ENCODE results near the gene TPGS1. TPM values are rescaled to one million over a fixed set of nuclear protein-coding genes. Genes with fewer than 3 reads are reported as not detected.

TPGS1 gene
- total RNA-seq, 4 donors from 2014 or later: 29.5 to 64.7 (median 35.6) TPM

GRCh38 chr19:543910-544608 lies 36.8 kb downstream of the TPGS1 start, which contains the start of gene GZMM:
Gene GZMM (plus strand): TSS chr19:544053. CDS start chr19:544072, 19 bp downstream.
- Histone ChIP-seq H3K4me1 (no peaks in the 10 kb centered on the region), H3K27ac (no peak within 1 kb of the TSS), H3K36me3 (peaks cover 0 to 26% of the 10 kb centered on the region in 2 donors), H3K9me3 (no peaks in the 10 kb centered on the region), H3K4me3 (no peak within 1 kb of the TSS), H3K27me3 (peaks cover 0 to 5% (median 0%) of the 10 kb centered on the region in 3 donors)
- TF ChIP-seq POLR2A (IDR thresholded peaks at IDR 0.05) (no peak), CTCF (IDR thresholded peaks at IDR 0.05 in 4 of 5, conservative IDR thresholded peaks at IDR 0.05 in 1 of 5) (no peak)
- intact Hi-C loops (cut with DNase I; ENCODE audit: low total_unique reads) (no loop called here), in situ Hi-C loops (cut with MboI; ENCODE audit: low sequenced_read_pairs in 4 of 4) (no loop called here)
- no peak for ATAC-seq
- DNase-seq: no peak

- H3K4me3 ChIP-seq: no peak overlapping the region
These were observed 39.8 kb downstream of the TPGS1 start for GRCh38 chr19:547117-547516.

GRCh38 chr19:547836-548720 lies 40.8 kb downstream of the TPGS1 start:
- ATAC-seq (no peak), DNase-seq (no peak)
- Histone ChIP-seq H3K27me3 (peaks cover 0 to 5% (median 0%) of the 10 kb centered on the region in 3 donors), H3K36me3 (peaks cover 0 to under 1% of the 10 kb centered on the region in 2 donors), H3K27ac (no peak overlapping the region), H3K4me1 (no peaks in the 10 kb centered on the region), H3K9me3 (no peaks in the 10 kb centered on the region), H3K4me3 (no peak overlapping the region)
- in situ Hi-C loops (cut with MboI; ENCODE audit: low sequenced_read_pairs in 4 of 4) (no loop called here), intact Hi-C loops (cut with DNase I; ENCODE audit: low total_unique reads) (no loop called here)
- TF ChIP-seq CTCF (IDR thresholded peaks at IDR 0.05 in 4 of 5, conservative IDR thresholded peaks at IDR 0.05 in 1 of 5): no peak
- TF ChIP-seq POLR2A (IDR thresholded peaks at IDR 0.05): no peak

More at GRCh38 chr19:547117-547516, 39.8 kb downstream of the TPGS1 start:
- H3K27ac ChIP-seq: no peak overlapping the region
- peaks cover 0 to 5% (median 0%) of the 10 kb centered on the region in 3 donors for H3K27me3 ChIP-seq
- no peaks in the 10 kb centered on the region for H3K4me1 ChIP-seq
- in situ Hi-C loops (cut with MboI; ENCODE audit: low sequenced_read_pairs in 4 of 4): no loop called here
- DNase-seq: no peak
- ATAC-seq: no peak
- no peaks in the 10 kb centered on the region for H3K9me3 ChIP-seq
- intact Hi-C loops (cut with DNase I; ENCODE audit: low total_unique reads): no loop called here
- TF ChIP-seq POLR2A (IDR thresholded peaks at IDR 0.05) (no peak), CTCF (IDR thresholded peaks at IDR 0.05 in 4 of 5, conservative IDR thresholded peaks at IDR 0.05 in 1 of 5) (no peak)
- peaks cover 0 to 10% of the 10 kb centered on the region in 2 donors for H3K36me3 ChIP-seq

- no peaks in the 10 kb centered on the region for H3K4me1 ChIP-seq
- H3K27me3 ChIP-seq: peaks cover 0 to 5% (median 0%) of the 10 kb centered on the region in 3 donors
- no peaks in the 10 kb centered on the region for H3K9me3 ChIP-seq
- intact Hi-C loops (cut with DNase I; ENCODE audit: low total_unique reads): no loop called here
- no peak for TF ChIP-seq CTCF (IDR thresholded peaks at IDR 0.05 in 4 of 5, conservative IDR thresholded peaks at IDR 0.05 in 1 of 5)
- no peak for TF ChIP-seq POLR2A (IDR thresholded peaks at IDR 0.05)
- DNase-seq (no peak), ATAC-seq (no peak)
- H3K27ac ChIP-seq: no peak overlapping the region
- no peaks in the 10 kb centered on the region for H3K36me3 ChIP-seq
- no peak overlapping the region for H3K4me3 ChIP-seq
- in situ Hi-C loops (cut with MboI; ENCODE audit: low sequenced_read_pairs in 4 of 4): no loop called here
These were observed 41.9 kb downstream of the TPGS1 start for GRCh38 chr19:548886-549830.

Data from gastrocnemius medialis (tissue), 4 donors.